PC-3 (cell line): ENCODE measurements around the gene BACH2. TPM values are rescaled to one million over a fixed set of nuclear protein-coding genes. Genes with fewer than 3 reads are reported as not detected.

Source experiments
- ATAC-seq: fragments of 200-7000 bp; cut with Tn5 transposase; 2 replicates; pipeline ENCODE4 v1.9.1; 2020; ENCODE audit warnings: mild to moderate bottlenecking, moderate library complexity
- BruUV-seq: library from RNA; stranded (reverse); fragments of 400-500 nt; replicated peaks from 2 replicates; lab custom pipeline; 2021; lab: Mats Ljungman, UMichigan
- CTCF ChIA-PET: fragments of 300-600 bp; sonication (Branson Sonifier 250); formaldehyde crosslinking; loops from one replicate; lab custom pipeline; 2022; ENCODE audit warnings: antibody characterized with exemption; lab: Charles Lee
- POLR2A ChIA-PET: fragments of 300-600 bp; sonication (Branson Sonifier 250); formaldehyde crosslinking; loops from one replicate; lab custom pipeline; 2022; ENCODE audit warnings: antibody characterized with exemption; ENCODE audit not compliant: unreplicated experiment; lab: Charles Lee
- DNase-seq: peaks from one replicate; pipeline ENCODE4 v3.0.0-alpha.2; 2015
- H2AFZ ChIP-seq: fragments of 300-600 bp; sonication (generic); 2 replicates; pipeline ENCODE4 v1.6.0; 2016; ENCODE audit warnings: antibody characterized with exemption, low read length
- H3F3A ChIP-seq: fragments of 300-600 bp; sonication (generic); one replicate; pipeline ENCODE4 v1.6.0; 2017; ENCODE audit warnings: antibody characterized with exemption, low read length, control low read depth, mild to moderate bottlenecking; ENCODE audit not compliant: unreplicated experiment
- H3K27ac ChIP-seq: fragments of 300-600 bp; sonication (generic); 2 replicates; pipeline ENCODE4 v1.5.1; 2016; ENCODE audit warnings: mild to moderate bottlenecking, low read length
- H3K27me3 ChIP-seq: fragments of 300-600 bp; sonication (generic); 2 replicates; pipeline ENCODE4 v1.6.1; 2016; ENCODE audit warnings: low read length, mixed read lengths
- H3K36me3 ChIP-seq: fragments of 300-600 bp; sonication (generic); 2 replicates; pipeline ENCODE4 v1.6.1; 2016; ENCODE audit warnings: low read depth, mixed run types, low read length, mixed read lengths
- H3K4me1 ChIP-seq: fragments of 300-600 bp; sonication (generic); 2 replicates; pipeline ENCODE4 v1.5.1; 2016; ENCODE audit warnings: low read length; ENCODE audit not compliant: insufficient read depth
- H3K4me2 ChIP-seq: fragments of 300-600 bp; sonication (generic); 2 replicates; pipeline ENCODE4 v1.6.0; 2016; ENCODE audit warnings: low read length
- H3K4me3 ChIP-seq: fragments of 300-600 bp; sonication (generic); 2 replicates; pipeline ENCODE4 v1.5.1; 2016; ENCODE audit warnings: mild to moderate bottlenecking, low read length, mixed read lengths
- H3K79me2 ChIP-seq: fragments of 300-600 bp; sonication (generic); 2 replicates; pipeline ENCODE4 v1.6.1; 2017; ENCODE audit warnings: low read length, mixed read lengths
- H3K9ac ChIP-seq: fragments of 300-600 bp; sonication (generic); 2 replicates; pipeline ENCODE4 v1.6.0; 2016; ENCODE audit warnings: mild to moderate bottlenecking, low read length
- H3K9me2 ChIP-seq: fragments of 300-600 bp; sonication (generic); replicated peaks from 2 replicates; pipeline ENCODE4 v1.6.1; 2016; ENCODE audit warnings: mixed run types, low read length, mixed read lengths
- H3K9me3 ChIP-seq: fragments of 300-600 bp; sonication (generic); 2 replicates; pipeline ENCODE4 v1.6.1; 2016; ENCODE audit warnings: low read length, mixed read lengths
- H4K20me1 ChIP-seq: fragments of 300-600 bp; sonication (generic); 2 replicates; pipeline ENCODE4 v1.6.1; 2016; ENCODE audit warnings: low read length, mixed read lengths
- CTCF ChIP-seq: fragments of 300-600 bp; sonication (generic); conservative IDR thresholded peaks from 2 replicates; pipeline ENCODE4 v1.5.1; 2017; ENCODE audit warnings: antibody characterized with exemption, low read depth, mild to moderate bottlenecking, low read length
- EZH2 ChIP-seq: fragments of 300-600 bp; sonication (generic); IDR thresholded peaks from one replicate; pipeline ENCODE4 v1.6.1; 2017; ENCODE audit warnings: antibody characterized with exemption, mild to moderate bottlenecking, low read length; ENCODE audit not compliant: unreplicated experiment
- EZH2phosphoT487 ChIP-seq: fragments of 300-600 bp; sonication (generic); IDR thresholded peaks from 2 replicates; pipeline ENCODE4 v1.6.1; 2018; ENCODE audit warnings: mild to moderate bottlenecking, antibody characterized with exemption, low read length, borderline replicate concordance
- intact Hi-C: fragments of 100-400 bp; cut with micrococcal nuclease; formaldehyde crosslinking; loops from 2 replicates; pipeline ENCODE4 v1.9.0; 2023
- total RNA-seq: library from RNA; depleted of rRNA; stranded (reverse); fragments of >200 nt; gene quantifications from 2 replicates; pipeline ENCODE4 v1.2.3, GENCODE V29; 2014

The BACH2 gene
- total RNA-seq, 1 experiment from 2014 or later: 7.0 TPM

GRCh38 chr6:89888871-89889270 lies 407.8 kb downstream of the BACH2 start:
- BruUV-seq: no TSS peak
- Histone ChIP-seq H3K4me2 (no peak overlapping the region), H3K9ac (no peak overlapping the region), H3K79me2 (no peaks in the 10 kb centered on the region), H2AFZ (no peak overlapping the region), H3K4me3 (no peak overlapping the region), H4K20me1 (no peaks in the 10 kb centered on the region), H3F3A (no peaks in the 10 kb centered on the region), H3K36me3 (no peaks in the 10 kb centered on the region), H3K9me3 (no peaks in the 10 kb centered on the region), H3K27ac (no peak overlapping the region), H3K4me1 (no peaks in the 10 kb centered on the region), H3K9me2 (no peaks in the 10 kb centered on the region), H3K27me3 (no peaks in the 10 kb centered on the region)
- CTCF ChIA-PET: no interaction called here
- POLR2A ChIA-PET: no interaction called here
- ATAC-seq (no peak), DNase-seq (peak; percentile 17)
- no peak for TF ChIP-seq EZH2
- no peak for TF ChIP-seq CTCF
- TF ChIP-seq EZH2phosphoT487: no peak
- intact Hi-C loops: no loop called here

GRCh38 chr6:89888138-89888514 lies 408.5 kb downstream of the BACH2 start:
- ATAC-seq: no peak
- POLR2A ChIA-PET: no interaction called here

More at GRCh38 chr6:89888138-89888514, 408.5 kb downstream of the BACH2 start:
- no peaks in the 10 kb centered on the region for H3K36me3 ChIP-seq
- no peaks in the 10 kb centered on the region for H3K79me2 ChIP-seq
- H3K4me3 ChIP-seq: no peak overlapping the region
- no peak overlapping the region for H3K9ac ChIP-seq
- H3K9me3 ChIP-seq: no peaks in the 10 kb centered on the region
- intact Hi-C loops: no loop called here
- no peaks in the 10 kb centered on the region for H3F3A ChIP-seq
- H3K27ac ChIP-seq: no peak overlapping the region
- CTCF ChIA-PET: no interaction called here
- TF ChIP-seq CTCF: no peak
- TF ChIP-seq EZH2: no peak
- TF ChIP-seq EZH2phosphoT487: no peak
- H3K27me3 ChIP-seq: no peaks in the 10 kb centered on the region
- no TSS peak for BruUV-seq
- H3K4me2 ChIP-seq: no peak overlapping the region
- no peak for DNase-seq
- no peaks in the 10 kb centered on the region for H4K20me1 ChIP-seq
- no peaks in the 10 kb centered on the region for H3K9me2 ChIP-seq
- H2AFZ ChIP-seq: no peak overlapping the region
- no peaks in the 10 kb centered on the region for H3K4me1 ChIP-seq
